ENCODE measurements around the gene RASGRF1. TPM values are rescaled to one million over a fixed set of nuclear protein-coding genes. Genes with fewer than 3 reads are reported as not detected.

The RASGRF1 gene
- total RNA-seq, 3 donors from 2014 or later: 0.15 to 0.16 TPM; not detected in 1

GRCh38 chr15:79084308-79084968, 6.1 kb downstream of the RASGRF1 start:
- Histone ChIP-seq H3K9me3 (no peaks in the 10 kb centered on the region), H3K27me3 (peaks cover 4 to 29% of the 10 kb centered on the region in 2 donors), H3K4me3 (no peak overlapping the region), H3K27ac (no peak overlapping the region), H3K36me3 (no peaks in the 10 kb centered on the region), H3K4me1 (peaks cover 0 to 2% of the 10 kb centered on the region in 2 donors)
- DNase-seq (ENCODE audit: low spot score in 2 of 2): peak in 1 of 2 donors; percentile 31
- TF ChIP-seq, protein P1, sequence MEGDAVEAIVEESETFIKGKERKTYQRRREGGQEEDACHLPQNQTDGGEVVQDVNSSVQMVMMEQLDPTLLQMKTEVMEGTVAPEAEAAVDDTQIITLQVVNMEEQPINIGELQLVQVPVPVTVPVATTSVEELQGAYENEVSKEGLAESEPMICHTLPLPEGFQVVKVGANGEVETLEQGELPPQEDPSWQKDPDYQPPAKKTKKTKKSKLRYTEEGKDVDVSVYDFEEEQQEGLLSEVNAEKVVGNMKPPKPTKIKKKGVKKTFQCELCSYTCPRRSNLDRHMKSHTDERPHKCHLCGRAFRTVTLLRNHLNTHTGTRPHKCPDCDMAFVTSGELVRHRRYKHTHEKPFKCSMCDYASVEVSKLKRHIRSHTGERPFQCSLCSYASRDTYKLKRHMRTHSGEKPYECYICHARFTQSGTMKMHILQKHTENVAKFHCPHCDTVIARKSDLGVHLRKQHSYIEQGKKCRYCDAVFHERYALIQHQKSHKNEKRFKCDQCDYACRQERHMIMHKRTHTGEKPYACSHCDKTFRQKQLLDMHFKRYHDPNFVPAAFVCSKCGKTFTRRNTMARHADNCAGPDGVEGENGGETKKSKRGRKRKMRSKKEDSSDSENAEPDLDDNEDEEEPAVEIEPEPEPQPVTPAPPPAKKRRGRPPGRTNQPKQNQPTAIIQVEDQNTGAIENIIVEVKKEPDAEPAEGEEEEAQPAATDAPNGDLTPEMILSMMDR (IDR thresholded peaks at IDR 0.05): no peak
- no peak for TF ChIP-seq POLR2A (IDR thresholded peaks at IDR 0.05)
- TF ChIP-seq POLR2AphosphoS5 (IDR thresholded peaks at IDR 0.05): no peak
- intact Hi-C loops (cut with DNase I; ENCODE audit: low total_unique reads): no loop called here

GRCh38 chr15:79083154-79083553, 7.4 kb downstream of the RASGRF1 start:
- intact Hi-C loops (cut with DNase I; ENCODE audit: low total_unique reads): no loop called here
- Histone ChIP-seq H3K36me3 (no peaks in the 10 kb centered on the region), H3K27me3 (peaks cover 0 to 16% of the 10 kb centered on the region in 2 donors), H3K9me3 (no peaks in the 10 kb centered on the region), H3K4me3 (no peak overlapping the region), H3K4me1 (no peaks in the 10 kb centered on the region), H3K27ac (no peak overlapping the region)
- DNase-seq (ENCODE audit: low spot score in 2 of 2): no peak
- TF ChIP-seq POLR2AphosphoS5 (IDR thresholded peaks at IDR 0.05) (no peak), POLR2A (IDR thresholded peaks at IDR 0.05) (no peak)
- TF ChIP-seq, protein P1 (IDR thresholded peaks at IDR 0.05): no peak

GRCh38 chr15:79082363-79083070, 8.1 kb downstream of the RASGRF1 start:
- Histone ChIP-seq H3K36me3 (no peaks in the 10 kb centered on the region), H3K4me3 (no peak overlapping the region), H3K27ac (no peak overlapping the region), H3K4me1 (no peaks in the 10 kb centered on the region), H3K9me3 (no peaks in the 10 kb centered on the region), H3K27me3 (peaks cover 0 to 12% of the 10 kb centered on the region in 2 donors)
- DNase-seq (ENCODE audit: low spot score in 2 of 2): peak in 1 of 2 donors; percentile 30
- intact Hi-C loops (cut with DNase I; ENCODE audit: low total_unique reads): no loop called here
- TF ChIP-seq POLR2AphosphoS5 (IDR thresholded peaks at IDR 0.05) (no peak), POLR2A (IDR thresholded peaks at IDR 0.05) (no peak)
- TF ChIP-seq, protein P1 (IDR thresholded peaks at IDR 0.05): no peak

DNA sequence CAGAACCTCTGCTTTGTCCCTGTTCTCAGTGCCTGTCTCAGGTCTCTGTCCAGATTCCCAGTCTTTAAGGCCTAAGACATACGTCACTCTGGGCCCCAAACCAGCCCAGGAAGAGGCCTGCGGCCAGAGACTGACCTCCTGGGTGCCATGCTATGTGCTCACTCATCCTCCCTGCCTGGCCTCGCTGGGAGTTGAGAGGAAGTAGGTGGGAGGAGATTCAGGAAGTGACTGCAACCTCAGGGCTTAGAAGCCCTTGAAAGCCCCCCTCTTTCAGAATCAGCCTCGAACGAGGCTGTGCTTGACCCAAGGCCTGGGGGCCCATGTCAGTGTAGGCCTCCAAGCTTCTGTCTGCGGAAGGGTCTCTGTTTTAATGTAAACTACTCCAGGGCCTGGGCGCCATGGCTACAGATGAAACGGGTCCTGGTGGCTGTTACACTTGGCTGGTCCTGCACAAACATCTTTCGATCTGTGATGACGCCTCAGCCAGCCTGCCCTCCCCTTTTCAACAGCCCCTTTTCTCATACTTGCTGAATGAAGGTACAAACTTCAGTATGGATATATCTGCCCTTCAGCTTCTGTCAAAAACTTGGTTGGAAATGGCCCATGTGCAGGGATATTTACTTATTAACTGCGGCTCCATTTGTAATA, 11.7 kb downstream of the RASGRF1 start:
- no peak overlapping the region for H3K4me3 ChIP-seq
- no peak overlapping the region for H3K27ac ChIP-seq
- H3K36me3 ChIP-seq: no peaks in the 10 kb centered on the region
- DNase-seq (ENCODE audit: low spot score in 2 of 2): peak in 1 of 2 donors; percentile 19
- H3K27me3 ChIP-seq: no peaks in the 10 kb centered on the region
- H3K4me1 ChIP-seq: no peaks in the 10 kb centered on the region
- TF ChIP-seq POLR2AphosphoS5 (IDR thresholded peaks at IDR 0.05) (no peak), POLR2A (IDR thresholded peaks at IDR 0.05) (no peak)
- TF ChIP-seq, protein P1 (IDR thresholded peaks at IDR 0.05): no peak
- intact Hi-C loops (cut with DNase I; ENCODE audit: low total_unique reads): no loop called here
- no peaks in the 10 kb centered on the region for H3K9me3 ChIP-seq

- no peak overlapping the region for H3K27ac ChIP-seq
- TF ChIP-seq POLR2A (IDR thresholded peaks at IDR 0.05) (no peak), POLR2AphosphoS5 (IDR thresholded peaks at IDR 0.05) (no peak)
- TF ChIP-seq, protein P1 (IDR thresholded peaks at IDR 0.05): no peak
- intact Hi-C loops (cut with DNase I; ENCODE audit: low total_unique reads): no loop called here
- H3K4me3 ChIP-seq: no peak overlapping the region
- no peaks in the 10 kb centered on the region for H3K9me3 ChIP-seq
- no peaks in the 10 kb centered on the region for H3K27me3 ChIP-seq
- no peaks in the 10 kb centered on the region for H3K36me3 ChIP-seq
- no peaks in the 10 kb centered on the region for H3K4me1 ChIP-seq
- DNase-seq (ENCODE audit: low spot score in 2 of 2): peak in 1 of 2 donors; percentile 5
Measured at GRCh38 chr15:79078003-79078402, 12.6 kb downstream of the RASGRF1 start.

All from breast epithelium (tissue), 4 donors.